ENCODE measurements around the gene C6orf89. TPM values are rescaled to one million over a fixed set of nuclear protein-coding genes. Genes with fewer than 3 reads are reported as not detected.

Gene C6orf89
- total RNA-seq, 1 experiment from 2014 or later: 11.8 TPM

- no peaks in the 10 kb centered on the region for H3K4me1 Mint-ChIP-seq
- Histone ChIP-seq H3K14ac (ENCODE audit: insufficient read depth, low read length) (no peak overlapping the region), H2BK15ac (ENCODE audit: low read depth, low read length) (no peak overlapping the region), H2BK12ac (ENCODE audit: insufficient read length, low read depth, low read length) (no peak overlapping the region), H3K27ac (ENCODE audit: insufficient read length, low read depth, low read length) (no peak overlapping the region), H2AK5ac (ENCODE audit: insufficient read length, low read length) (no peak overlapping the region), H4K8ac (replicated peaks; ENCODE audit: insufficient read length, low read depth, low read length) (no peak overlapping the region), H3K23me2 (ENCODE audit: insufficient read length, low read depth, low read length, poor library complexity, severe bottlenecking) (no peaks in the 10 kb centered on the region), H3T11ph (ENCODE audit: low read length) (no peak overlapping the region), H3K4ac (ENCODE audit: low read depth, low read length) (no peak overlapping the region), H3K9me3 (ENCODE audit: control insufficient read depth, low read depth, low read length) (no peaks in the 10 kb centered on the region), H4K91ac (ENCODE audit: insufficient read length, low read depth, low read length) (no peak overlapping the region), H3K79me1 (ENCODE audit: insufficient read depth, low read depth, low read length, poor library complexity, severe bottlenecking) (no peaks in the 10 kb centered on the region), H2BK120ac (ENCODE audit: low read depth, low read length, poor library complexity, severe bottlenecking) (no peak overlapping the region), H4K5ac (ENCODE audit: insufficient read length, low read depth, low read length) (no peak overlapping the region), H3K27me3 (ENCODE audit: insufficient read depth, low read length) (no peaks in the 10 kb centered on the region), H4K20me1 (ENCODE audit: control insufficient read depth, insufficient read depth, insufficient read length) (no peaks in the 10 kb centered on the region), H3K4me1 (ENCODE audit: insufficient read depth, low read length) (no peaks in the 10 kb centered on the region), H3K4me2 (ENCODE audit: insufficient read depth, insufficient read length, low read length) (no peak overlapping the region), H3K9ac (ENCODE audit: extremely low read depth, insufficient read length, low read length) (no peak overlapping the region), H2BK5ac (ENCODE audit: insufficient read length, low read length) (no peak overlapping the region), H2BK20ac (ENCODE audit: low read depth, low read length, poor library complexity, severe bottlenecking) (no peak overlapping the region), H3K56ac (ENCODE audit: insufficient read length, low read depth, low read length) (no peak overlapping the region), H3K23ac (ENCODE audit: insufficient read length, low read depth, low read length) (no peak overlapping the region), H2AFZ (ENCODE audit: low read length) (no peak overlapping the region), H3K18ac (ENCODE audit: insufficient read length, low read depth, low read length) (no peak overlapping the region), H3K79me2 (ENCODE audit: insufficient read depth, low read length) (no peaks in the 10 kb centered on the region)
- H3K27me3 Mint-ChIP-seq (ENCODE audit: low read depth): no peaks in the 10 kb centered on the region
- DNase-seq: no peak
- TF ChIP-seq CTCF (conservative IDR thresholded peaks at IDR 0.05): no peak
- H3K9me3 Mint-ChIP-seq: no peaks in the 10 kb centered on the region
- H3K36me3 Mint-ChIP-seq (ENCODE audit: insufficient read depth in 1 of 3, low read depth in 3 of 3): peaks cover 44 to 85% (median 75%) of the 10 kb centered on the region in 3 experiments
- H3K4me3 Mint-ChIP-seq: no peak overlapping the region
- WGBS (ENCODE audit: extremely low coverage, insufficient read length, low lambda C conversion rate): no CpG with 5 or more reads among the region's 17 CpGs
- no peak overlapping the region for H3K27ac Mint-ChIP-seq
These were observed 84.5 kb downstream of the C6orf89 start for GRCh38 chr6:36969988-36970891.

All from H9 (cell line).